ENCODE results near the gene OLFM2. TPM values are rescaled to one million over a fixed set of nuclear protein-coding genes. Genes with fewer than 3 reads are reported as not detected.

The OLFM2 gene
- total RNA-seq, 4 donors from 2014 or later = 51.5 to 114 (median 101) TPM

GRCh38 chr19:9839415-9839814, 96.9 kb downstream of the OLFM2 start:
- no peaks in the 10 kb centered on the region for H3K27me3 ChIP-seq
- peaks cover 60% of the 10 kb centered on the region for H3K36me3 ChIP-seq
- no peak for TF ChIP-seq POLR2A (IDR thresholded peaks at IDR 0.05)
- no peak for TF ChIP-seq CTCF (IDR thresholded peaks at IDR 0.05)
- TF ChIP-seq EP300 (IDR thresholded peaks at IDR 0.05) = no peak
- TF ChIP-seq POLR2AphosphoS5 (IDR thresholded peaks at IDR 0.05) = no peak
- H3K4me1 ChIP-seq = peaks cover 18% of the 10 kb centered on the region
- no peaks in the 10 kb centered on the region for H3K9me3 ChIP-seq
- H3K27ac ChIP-seq = no peak overlapping the region
- WGBS = 94% methylated on average over 1 of the region's 1 CpG
- no peak overlapping the region for H3K4me3 ChIP-seq
- no peak for DNase-seq (ENCODE audit: low spot score in 2 of 2)

DNA sequence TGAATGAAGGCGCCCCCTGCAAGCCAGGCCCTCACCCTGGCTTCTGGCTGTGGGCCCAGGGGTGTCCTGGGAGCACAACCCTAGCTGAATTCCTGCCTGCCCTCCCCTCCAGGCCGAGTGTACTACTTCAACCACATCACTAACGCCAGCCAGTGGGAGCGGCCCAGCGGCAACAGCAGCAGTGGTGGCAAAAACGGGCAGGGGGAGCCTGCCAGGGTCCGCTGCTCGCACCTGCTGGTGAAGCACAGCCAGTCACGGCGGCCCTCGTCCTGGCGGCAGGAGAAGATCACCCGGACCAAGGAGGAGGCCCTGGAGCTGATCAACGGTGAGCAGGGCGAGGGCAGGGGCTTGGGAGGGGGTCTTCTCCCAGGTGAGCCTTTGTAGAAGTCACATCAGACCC, 98.0 kb downstream of the OLFM2 start:
- no peak for TF ChIP-seq EP300 (IDR thresholded peaks at IDR 0.05)
- TF ChIP-seq CTCF (IDR thresholded peaks at IDR 0.05) = no peak
- TF ChIP-seq POLR2A (IDR thresholded peaks at IDR 0.05) = no peak
- no peak for TF ChIP-seq POLR2AphosphoS5 (IDR thresholded peaks at IDR 0.05)
- H3K4me1 ChIP-seq = peaks cover 18% of the 10 kb centered on the region
- no peaks in the 10 kb centered on the region for H3K27me3 ChIP-seq
- WGBS = 90% methylated on average over 15 of the region's 15 CpGs
- no peak for DNase-seq (ENCODE audit: low spot score in 2 of 2)
- H3K9me3 ChIP-seq = no peaks in the 10 kb centered on the region
- no peak overlapping the region for H3K27ac ChIP-seq
- no peak overlapping the region for H3K4me3 ChIP-seq
- H3K36me3 ChIP-seq = peaks cover 49% of the 10 kb centered on the region

GRCh38 chr19:9836021-9836420, 100.3 kb downstream of the OLFM2 start:
- H3K4me3 ChIP-seq = peak overlapping the region; percentile 87
- no peak overlapping the region for H3K27ac ChIP-seq
- no peak for TF ChIP-seq POLR2A (IDR thresholded peaks at IDR 0.05)
- no peak for TF ChIP-seq POLR2AphosphoS5 (IDR thresholded peaks at IDR 0.05)
- H3K4me1 ChIP-seq = peaks cover 18% of the 10 kb centered on the region
- peaks cover 26% of the 10 kb centered on the region for H3K36me3 ChIP-seq
- H3K27me3 ChIP-seq = no peaks in the 10 kb centered on the region
- WGBS = 7% methylated on average over 5 of the region's 5 CpGs
- DNase-seq (ENCODE audit: low spot score in 2 of 2) = no peak
- H3K9me3 ChIP-seq = no peaks in the 10 kb centered on the region

- H3K9me3 ChIP-seq = no peaks in the 10 kb centered on the region
- no peak for DNase-seq (ENCODE audit: low spot score in 2 of 2)
- no peaks in the 10 kb centered on the region for H3K27me3 ChIP-seq
- 0% methylated on average over 5 of the region's 28 CpGs for WGBS
- peaks cover 24% of the 10 kb centered on the region for H3K36me3 ChIP-seq
- TF ChIP-seq CTCF (IDR thresholded peaks at IDR 0.05) (no peak), POLR2AphosphoS5 (IDR thresholded peaks at IDR 0.05) (no peak), POLR2A (IDR thresholded peaks at IDR 0.05) (no peak), EP300 (IDR thresholded peaks at IDR 0.05) (no peak)
- peaks cover 18% of the 10 kb centered on the region for H3K4me1 ChIP-seq
- H3K4me3 ChIP-seq = peak overlapping the region; percentile 87
- peak overlapping the region; percentile 46 for H3K27ac ChIP-seq
Observed at GRCh38 chr19:9835507-9835949, 100.8 kb downstream of the OLFM2 start.

GRCh38 chr19:9834726-9835506, 101.4 kb downstream of the OLFM2 start, which contains the start of gene PIN1:
Gene PIN1, plus strand, starts transcription at chr19:9835318. Its CDS starts 27 bp downstream, at chr19:9835345.
- WGBS = 2% methylated on average over 9 of the region's 73 CpGs
- peaks cover 18% of the 10 kb centered on the region for H3K4me1 ChIP-seq
- H3K27ac ChIP-seq = peak within 1 kb of the TSS; percentile 46
- TF ChIP-seq EP300 (IDR thresholded peaks at IDR 0.05) (no peak), POLR2AphosphoS5 (IDR thresholded peaks at IDR 0.05) (peak in 2 of 3 donors; percentile 41 to 47), CTCF (IDR thresholded peaks at IDR 0.05) (peak; percentile 24 to 96), POLR2A (IDR thresholded peaks at IDR 0.05) (peak in 1 of 2 donors; percentile 13)
- peak within 1 kb of the TSS; percentile 87 for H3K4me3 ChIP-seq
- H3K27me3 ChIP-seq = no peaks in the 10 kb centered on the region
- H3K9me3 ChIP-seq = no peaks in the 10 kb centered on the region
- peak; percentile 99 for DNase-seq (ENCODE audit: low spot score in 2 of 2)
- H3K36me3 ChIP-seq = peaks cover 24% of the 10 kb centered on the region

Measured in suprapubic skin (tissue), 4 donors.